GM12878 (cell line): ENCODE data around the gene C1orf210. TPM values are rescaled to one million over a fixed set of nuclear protein-coding genes. Genes with fewer than 3 reads are reported as not detected.

ENCODE experiments used
- ASH2L ChIP-seq: fragments of 300-600, 200-600 bp; sonication (generic); IDR thresholded peaks from 2 replicates; pipeline ENCODE4 v1.6.1; 2017; ENCODE audit warnings: low read depth, mild to moderate bottlenecking, borderline replicate concordance
- HDAC2 ChIP-seq: fragments of 200-600 bp; sonication (generic); IDR thresholded peaks from 2 replicates; pipeline ENCODE4 v1.6.1; 2017
- MYC ChIP-seq: IDR thresholded peaks from 2 replicates; pipeline ENCODE4 v1.6.1; 2011; ENCODE audit warnings: mild to moderate bottlenecking, low read length, moderate library complexity, inconsistent platforms; ENCODE audit not compliant: insufficient read depth, insufficient replicate concordance, insufficient read length, severe bottlenecking
- TARDBP ChIP-seq: IDR thresholded peaks from 2 replicates; pipeline ENCODE4 v1.6.1; 2016; ENCODE audit warnings: borderline replicate concordance
- ZNF384 ChIP-seq: IDR thresholded peaks from 2 replicates; pipeline ENCODE4 v1.6.1; 2012; ENCODE audit warnings: low read depth, mild to moderate bottlenecking, low read length, improper control_type of control experiment, borderline replicate concordance
- ZSCAN29 ChIP-seq: fragments of 450-650 bp; IDR thresholded peaks from 2 replicates; pipeline ENCODE4 v1.6.1; 2017; ENCODE audit warnings: mild to moderate bottlenecking, moderate library complexity
- ZZZ3 ChIP-seq: IDR thresholded peaks from 2 replicates; pipeline ENCODE4 v1.6.1; 2011; ENCODE audit warnings: low read depth; ENCODE audit not compliant: control insufficient read depth, insufficient read length
- polyA plus RNA-seq, 11 experiments: library from polyadenylated mRNA; depleted of rRNA in 4 of 11; unstranded in 6 of 11; stranded (reverse) in 5 of 11; fragments of >200 nt; fragmentation: Nextera tagmentation in 4 of 11; fragmentation: Illumina TruSeq in 1 of 11; extraction: Ambion mirVana in 4 of 11; extraction: Trizol in 1 of 11; gene quantifications; 1 replicate in 1 of 11; 2 replicates in 10 of 11; pipeline versions ENCODE4 v1.2.1 to v1.2.3, GENCODE V29; 2011 to 2016; ENCODE audit warnings: inconsistent platforms in 2 of 11, missing spikeins in 2 of 11, low read depth in 1 of 11
- total RNA-seq, 4 experiments: library from RNA; depleted of rRNA in 3 of 4; stranded (reverse); fragments of >200 nt in 3 of 4; fragmentation: Illumina TruSeq in 1 of 4; extraction: Trizol in 1 of 4; gene quantifications; 2 replicates each; pipeline versions ENCODE4 v1.2.1 to v1.2.3, GENCODE V29; 2013 to 2021
- TF ChIP-seq, protein P1 (sequence below): fragments of 450-650 bp; IDR thresholded peaks from 2 replicates; pipeline ENCODE4 v1.6.1; 2017; ENCODE audit warnings: mild to moderate bottlenecking, moderate library complexity
- TF ChIP-seq, protein P2 (sequence below): fragments of 150-350 bp; IDR thresholded peaks from 2 replicates; pipeline ENCODE4 v1.6.1; 2016; ENCODE audit warnings: low read depth, low read length
- TF ChIP-seq, protein P3 (sequence below): fragments of 450-650 bp; IDR thresholded peaks from 2 replicates; pipeline ENCODE4 v1.6.1; 2016; ENCODE audit warnings: mild to moderate bottlenecking
- TF ChIP-seq, protein P4 (sequence below): IDR thresholded peaks from 2 replicates; pipeline ENCODE4 v1.6.1; 2012; ENCODE audit warnings: low read depth, low read length, improper control_type of control experiment
- TF ChIP-seq, protein P5 (sequence below): fragments of 150-350 bp; IDR thresholded peaks from 2 replicates; pipeline ENCODE4 v1.6.1; 2014; ENCODE audit warnings: mild to moderate bottlenecking, low read depth, low read length
- TF ChIP-seq, protein P6 (sequence below): IDR thresholded peaks from 2 replicates; pipeline ENCODE4 v1.6.1; 2012; ENCODE audit warnings: mild to moderate bottlenecking, low read depth, low read length

The C1orf210 gene
- total and polyA plus RNA-seq, 10 of the 15 experiments (the other 5 are each of a cell fraction or from before 2014, with no cell fraction given), result 0.07 TPM; not detected in 9

DNA sequence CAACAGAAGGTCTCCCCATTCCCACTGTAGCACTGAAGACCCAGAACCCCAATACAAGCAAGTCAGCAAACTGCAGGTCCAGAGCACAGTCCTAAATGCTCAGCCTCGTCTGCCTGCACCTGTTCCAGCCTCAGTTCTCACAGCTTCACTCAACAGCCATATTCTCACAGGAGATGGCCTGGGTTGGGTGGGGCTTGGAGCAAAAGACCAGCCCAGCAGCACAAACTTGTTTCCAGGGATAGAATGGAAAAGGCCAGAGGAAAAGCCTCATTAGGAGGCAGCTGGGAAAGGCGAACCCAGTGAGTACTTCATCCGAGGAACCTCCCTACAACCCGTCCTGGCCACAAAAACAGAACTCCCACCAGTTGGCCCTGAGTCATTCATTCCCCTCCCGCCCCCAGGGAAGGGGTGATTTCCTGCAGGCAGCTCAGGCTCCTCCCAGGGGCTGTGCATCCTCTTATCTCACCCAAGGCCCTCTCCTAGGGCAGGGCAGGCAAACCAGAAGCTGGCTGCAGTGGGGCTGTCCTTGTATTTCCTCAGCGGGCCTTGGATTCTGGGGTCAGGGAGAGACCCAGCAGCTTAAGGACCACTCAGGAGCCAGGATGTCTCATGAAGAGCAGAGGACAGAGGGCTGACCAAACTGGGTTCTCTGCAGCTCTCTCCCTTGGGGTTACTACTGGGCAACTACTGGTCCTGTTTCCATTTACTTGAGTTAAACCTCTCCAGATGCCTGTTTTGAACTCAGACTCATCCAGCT lies 44.8 kb upstream of the C1orf210 start (continued):
- TF ChIP-seq, protein P1, sequence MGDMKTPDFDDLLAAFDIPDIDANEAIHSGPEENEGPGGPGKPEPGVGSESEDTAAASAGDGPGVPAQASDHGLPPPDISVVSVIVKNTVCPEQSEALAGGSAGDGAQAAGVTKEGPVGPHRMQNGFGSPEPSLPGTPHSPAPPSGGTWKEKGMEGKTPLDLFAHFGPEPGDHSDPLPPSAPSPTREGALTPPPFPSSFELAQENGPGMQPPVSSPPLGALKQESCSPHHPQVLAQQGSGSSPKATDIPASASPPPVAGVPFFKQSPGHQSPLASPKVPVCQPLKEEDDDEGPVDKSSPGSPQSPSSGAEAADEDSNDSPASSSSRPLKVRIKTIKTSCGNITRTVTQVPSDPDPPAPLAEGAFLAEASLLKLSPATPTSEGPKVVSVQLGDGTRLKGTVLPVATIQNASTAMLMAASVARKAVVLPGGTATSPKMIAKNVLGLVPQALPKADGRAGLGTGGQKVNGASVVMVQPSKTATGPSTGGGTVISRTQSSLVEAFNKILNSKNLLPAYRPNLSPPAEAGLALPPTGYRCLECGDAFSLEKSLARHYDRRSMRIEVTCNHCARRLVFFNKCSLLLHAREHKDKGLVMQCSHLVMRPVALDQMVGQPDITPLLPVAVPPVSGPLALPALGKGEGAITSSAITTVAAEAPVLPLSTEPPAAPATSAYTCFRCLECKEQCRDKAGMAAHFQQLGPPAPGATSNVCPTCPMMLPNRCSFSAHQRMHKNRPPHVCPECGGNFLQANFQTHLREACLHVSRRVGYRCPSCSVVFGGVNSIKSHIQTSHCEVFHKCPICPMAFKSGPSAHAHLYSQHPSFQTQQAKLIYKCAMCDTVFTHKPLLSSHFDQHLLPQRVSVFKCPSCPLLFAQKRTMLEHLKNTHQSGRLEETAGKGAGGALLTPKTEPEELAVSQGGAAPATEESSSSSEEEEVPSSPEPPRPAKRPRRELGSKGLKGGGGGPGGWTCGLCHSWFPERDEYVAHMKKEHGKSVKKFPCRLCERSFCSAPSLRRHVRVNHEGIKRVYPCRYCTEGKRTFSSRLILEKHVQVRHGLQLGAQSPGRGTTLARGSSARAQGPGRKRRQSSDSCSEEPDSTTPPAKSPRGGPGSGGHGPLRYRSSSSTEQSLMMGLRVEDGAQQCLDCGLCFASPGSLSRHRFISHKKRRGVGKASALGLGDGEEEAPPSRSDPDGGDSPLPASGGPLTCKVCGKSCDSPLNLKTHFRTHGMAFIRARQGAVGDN, result no peak
- no peak for TF ChIP-seq ASH2L
- TF ChIP-seq HDAC2, result no peak
- TF ChIP-seq, protein P2, sequence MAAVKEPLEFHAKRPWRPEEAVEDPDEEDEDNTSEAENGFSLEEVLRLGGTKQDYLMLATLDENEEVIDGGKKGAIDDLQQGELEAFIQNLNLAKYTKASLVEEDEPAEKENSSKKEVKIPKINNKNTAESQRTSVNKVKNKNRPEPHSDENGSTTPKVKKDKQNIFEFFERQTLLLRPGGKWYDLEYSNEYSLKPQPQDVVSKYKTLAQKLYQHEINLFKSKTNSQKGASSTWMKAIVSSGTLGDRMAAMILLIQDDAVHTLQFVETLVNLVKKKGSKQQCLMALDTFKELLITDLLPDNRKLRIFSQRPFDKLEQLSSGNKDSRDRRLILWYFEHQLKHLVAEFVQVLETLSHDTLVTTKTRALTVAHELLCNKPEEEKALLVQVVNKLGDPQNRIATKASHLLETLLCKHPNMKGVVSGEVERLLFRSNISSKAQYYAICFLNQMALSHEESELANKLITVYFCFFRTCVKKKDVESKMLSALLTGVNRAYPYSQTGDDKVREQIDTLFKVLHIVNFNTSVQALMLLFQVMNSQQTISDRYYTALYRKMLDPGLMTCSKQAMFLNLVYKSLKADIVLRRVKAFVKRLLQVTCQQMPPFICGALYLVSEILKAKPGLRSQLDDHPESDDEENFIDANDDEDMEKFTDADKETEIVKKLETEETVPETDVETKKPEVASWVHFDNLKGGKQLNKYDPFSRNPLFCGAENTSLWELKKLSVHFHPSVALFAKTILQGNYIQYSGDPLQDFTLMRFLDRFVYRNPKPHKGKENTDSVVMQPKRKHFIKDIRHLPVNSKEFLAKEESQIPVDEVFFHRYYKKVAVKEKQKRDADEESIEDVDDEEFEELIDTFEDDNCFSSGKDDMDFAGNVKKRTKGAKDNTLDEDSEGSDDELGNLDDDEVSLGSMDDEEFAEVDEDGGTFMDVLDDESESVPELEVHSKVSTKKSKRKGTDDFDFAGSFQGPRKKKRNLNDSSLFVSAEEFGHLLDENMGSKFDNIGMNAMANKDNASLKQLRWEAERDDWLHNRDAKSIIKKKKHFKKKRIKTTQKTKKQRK, result no peak
- TF ChIP-seq, protein P3, sequence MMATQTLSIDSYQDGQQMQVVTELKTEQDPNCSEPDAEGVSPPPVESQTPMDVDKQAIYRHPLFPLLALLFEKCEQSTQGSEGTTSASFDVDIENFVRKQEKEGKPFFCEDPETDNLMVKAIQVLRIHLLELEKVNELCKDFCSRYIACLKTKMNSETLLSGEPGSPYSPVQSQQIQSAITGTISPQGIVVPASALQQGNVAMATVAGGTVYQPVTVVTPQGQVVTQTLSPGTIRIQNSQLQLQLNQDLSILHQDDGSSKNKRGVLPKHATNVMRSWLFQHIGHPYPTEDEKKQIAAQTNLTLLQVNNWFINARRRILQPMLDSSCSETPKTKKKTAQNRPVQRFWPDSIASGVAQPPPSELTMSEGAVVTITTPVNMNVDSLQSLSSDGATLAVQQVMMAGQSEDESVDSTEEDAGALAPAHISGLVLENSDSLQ, result no peak
- no peak for TF ChIP-seq MYC
- TF ChIP-seq, protein P4, sequence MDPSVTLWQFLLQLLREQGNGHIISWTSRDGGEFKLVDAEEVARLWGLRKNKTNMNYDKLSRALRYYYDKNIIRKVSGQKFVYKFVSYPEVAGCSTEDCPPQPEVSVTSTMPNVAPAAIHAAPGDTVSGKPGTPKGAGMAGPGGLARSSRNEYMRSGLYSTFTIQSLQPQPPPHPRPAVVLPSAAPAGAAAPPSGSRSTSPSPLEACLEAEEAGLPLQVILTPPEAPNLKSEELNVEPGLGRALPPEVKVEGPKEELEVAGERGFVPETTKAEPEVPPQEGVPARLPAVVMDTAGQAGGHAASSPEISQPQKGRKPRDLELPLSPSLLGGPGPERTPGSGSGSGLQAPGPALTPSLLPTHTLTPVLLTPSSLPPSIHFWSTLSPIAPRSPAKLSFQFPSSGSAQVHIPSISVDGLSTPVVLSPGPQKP, result no peak
- TF ChIP-seq, protein P5, sequence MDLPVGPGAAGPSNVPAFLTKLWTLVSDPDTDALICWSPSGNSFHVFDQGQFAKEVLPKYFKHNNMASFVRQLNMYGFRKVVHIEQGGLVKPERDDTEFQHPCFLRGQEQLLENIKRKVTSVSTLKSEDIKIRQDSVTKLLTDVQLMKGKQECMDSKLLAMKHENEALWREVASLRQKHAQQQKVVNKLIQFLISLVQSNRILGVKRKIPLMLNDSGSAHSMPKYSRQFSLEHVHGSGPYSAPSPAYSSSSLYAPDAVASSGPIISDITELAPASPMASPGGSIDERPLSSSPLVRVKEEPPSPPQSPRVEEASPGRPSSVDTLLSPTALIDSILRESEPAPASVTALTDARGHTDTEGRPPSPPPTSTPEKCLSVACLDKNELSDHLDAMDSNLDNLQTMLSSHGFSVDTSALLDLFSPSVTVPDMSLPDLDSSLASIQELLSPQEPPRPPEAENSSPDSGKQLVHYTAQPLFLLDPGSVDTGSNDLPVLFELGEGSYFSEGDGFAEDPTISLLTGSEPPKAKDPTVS, result no peak
- TF ChIP-seq, protein P6, sequence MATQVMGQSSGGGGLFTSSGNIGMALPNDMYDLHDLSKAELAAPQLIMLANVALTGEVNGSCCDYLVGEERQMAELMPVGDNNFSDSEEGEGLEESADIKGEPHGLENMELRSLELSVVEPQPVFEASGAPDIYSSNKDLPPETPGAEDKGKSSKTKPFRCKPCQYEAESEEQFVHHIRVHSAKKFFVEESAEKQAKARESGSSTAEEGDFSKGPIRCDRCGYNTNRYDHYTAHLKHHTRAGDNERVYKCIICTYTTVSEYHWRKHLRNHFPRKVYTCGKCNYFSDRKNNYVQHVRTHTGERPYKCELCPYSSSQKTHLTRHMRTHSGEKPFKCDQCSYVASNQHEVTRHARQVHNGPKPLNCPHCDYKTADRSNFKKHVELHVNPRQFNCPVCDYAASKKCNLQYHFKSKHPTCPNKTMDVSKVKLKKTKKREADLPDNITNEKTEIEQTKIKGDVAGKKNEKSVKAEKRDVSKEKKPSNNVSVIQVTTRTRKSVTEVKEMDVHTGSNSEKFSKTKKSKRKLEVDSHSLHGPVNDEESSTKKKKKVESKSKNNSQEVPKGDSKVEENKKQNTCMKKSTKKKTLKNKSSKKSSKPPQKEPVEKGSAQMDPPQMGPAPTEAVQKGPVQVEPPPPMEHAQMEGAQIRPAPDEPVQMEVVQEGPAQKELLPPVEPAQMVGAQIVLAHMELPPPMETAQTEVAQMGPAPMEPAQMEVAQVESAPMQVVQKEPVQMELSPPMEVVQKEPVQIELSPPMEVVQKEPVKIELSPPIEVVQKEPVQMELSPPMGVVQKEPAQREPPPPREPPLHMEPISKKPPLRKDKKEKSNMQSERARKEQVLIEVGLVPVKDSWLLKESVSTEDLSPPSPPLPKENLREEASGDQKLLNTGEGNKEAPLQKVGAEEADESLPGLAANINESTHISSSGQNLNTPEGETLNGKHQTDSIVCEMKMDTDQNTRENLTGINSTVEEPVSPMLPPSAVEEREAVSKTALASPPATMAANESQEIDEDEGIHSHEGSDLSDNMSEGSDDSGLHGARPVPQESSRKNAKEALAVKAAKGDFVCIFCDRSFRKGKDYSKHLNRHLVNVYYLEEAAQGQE, result no peak
- TF ChIP-seq ZNF384, result no peak
- TF ChIP-seq ZZZ3, result no peak
- TF ChIP-seq ZSCAN29, result no peak
- TF ChIP-seq TARDBP, result no peak
